ENCODE results near the gene ABR.

DNA sequence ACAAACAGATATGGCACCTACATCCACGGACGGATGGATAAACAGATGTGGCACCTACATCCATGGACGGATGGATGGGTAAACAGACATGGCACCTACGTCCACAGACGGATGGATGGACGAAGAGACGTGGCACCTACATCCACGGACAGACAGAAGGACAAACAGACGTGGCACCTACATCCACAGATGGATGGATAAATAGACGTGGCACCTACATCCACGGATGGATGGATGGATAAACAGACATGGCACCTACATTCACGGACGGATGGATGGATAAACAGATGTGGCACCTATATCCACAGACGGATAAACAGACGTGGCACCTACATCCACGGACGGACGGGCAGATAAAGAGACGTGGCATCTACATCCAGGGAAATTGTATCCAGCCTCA lies 137.3 kb downstream of the ABR start:
- TF ChIP-seq, protein P1, sequence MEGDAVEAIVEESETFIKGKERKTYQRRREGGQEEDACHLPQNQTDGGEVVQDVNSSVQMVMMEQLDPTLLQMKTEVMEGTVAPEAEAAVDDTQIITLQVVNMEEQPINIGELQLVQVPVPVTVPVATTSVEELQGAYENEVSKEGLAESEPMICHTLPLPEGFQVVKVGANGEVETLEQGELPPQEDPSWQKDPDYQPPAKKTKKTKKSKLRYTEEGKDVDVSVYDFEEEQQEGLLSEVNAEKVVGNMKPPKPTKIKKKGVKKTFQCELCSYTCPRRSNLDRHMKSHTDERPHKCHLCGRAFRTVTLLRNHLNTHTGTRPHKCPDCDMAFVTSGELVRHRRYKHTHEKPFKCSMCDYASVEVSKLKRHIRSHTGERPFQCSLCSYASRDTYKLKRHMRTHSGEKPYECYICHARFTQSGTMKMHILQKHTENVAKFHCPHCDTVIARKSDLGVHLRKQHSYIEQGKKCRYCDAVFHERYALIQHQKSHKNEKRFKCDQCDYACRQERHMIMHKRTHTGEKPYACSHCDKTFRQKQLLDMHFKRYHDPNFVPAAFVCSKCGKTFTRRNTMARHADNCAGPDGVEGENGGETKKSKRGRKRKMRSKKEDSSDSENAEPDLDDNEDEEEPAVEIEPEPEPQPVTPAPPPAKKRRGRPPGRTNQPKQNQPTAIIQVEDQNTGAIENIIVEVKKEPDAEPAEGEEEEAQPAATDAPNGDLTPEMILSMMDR (IDR thresholded peaks at IDR 0.05): no peak
- TF ChIP-seq EZH2 (IDR thresholded peaks at IDR 0.05): no peak
